AG04449 (cell line): ENCODE data around the gene LCN1.
"Not testable (repeated sequence)": the region's sequence is repeated elsewhere in the genome, so short reads cannot be mapped to it uniquely, and the experiment has no call there.

ENCODE experiments used
- CTCF ChIA-PET: fragments of 350-600 bp; formaldehyde crosslinking; extraction: SDS; loops from one replicate; lab custom pipeline; 2021; ENCODE audit warnings: antibody characterized with exemption; lab: Yijun Ruan, JAX
- POLR2A ChIA-PET: fragments of 400-600, 350-600 bp; formaldehyde crosslinking; extraction: SDS; loops from one replicate; lab custom pipeline; 2020; ENCODE audit warnings: antibody characterized with exemption, inconsistent platforms; lab: Yijun Ruan, JAX
- DNase-seq: peaks from one replicate; pipeline ENCODE4 v3.0.0-alpha.2; 2010; ENCODE audit warnings: low read depth, low spot score
- H3K4me3 ChIP-seq: 2 replicates; pipeline ENCODE4 v1.5.1; 2011; ENCODE audit warnings: low read depth, mild to moderate bottlenecking, control low read depth, low read length
- TF ChIP-seq, protein P1 (sequence below): IDR thresholded peaks from one replicate; pipeline ENCODE4 v1.5.1; 2011; ENCODE audit warnings: mild to moderate bottlenecking, moderate library complexity, low read length, control low read depth, inconsistent platforms; ENCODE audit not compliant: insufficient read depth; ENCODE audit errors: missing control alignments

Gene LCN1

GRCh38 chr9:135531096-135531495 lies 9.9 kb downstream of the LCN1 start:
- no peak overlapping the region for H3K4me3 ChIP-seq
- TF ChIP-seq, protein P1, sequence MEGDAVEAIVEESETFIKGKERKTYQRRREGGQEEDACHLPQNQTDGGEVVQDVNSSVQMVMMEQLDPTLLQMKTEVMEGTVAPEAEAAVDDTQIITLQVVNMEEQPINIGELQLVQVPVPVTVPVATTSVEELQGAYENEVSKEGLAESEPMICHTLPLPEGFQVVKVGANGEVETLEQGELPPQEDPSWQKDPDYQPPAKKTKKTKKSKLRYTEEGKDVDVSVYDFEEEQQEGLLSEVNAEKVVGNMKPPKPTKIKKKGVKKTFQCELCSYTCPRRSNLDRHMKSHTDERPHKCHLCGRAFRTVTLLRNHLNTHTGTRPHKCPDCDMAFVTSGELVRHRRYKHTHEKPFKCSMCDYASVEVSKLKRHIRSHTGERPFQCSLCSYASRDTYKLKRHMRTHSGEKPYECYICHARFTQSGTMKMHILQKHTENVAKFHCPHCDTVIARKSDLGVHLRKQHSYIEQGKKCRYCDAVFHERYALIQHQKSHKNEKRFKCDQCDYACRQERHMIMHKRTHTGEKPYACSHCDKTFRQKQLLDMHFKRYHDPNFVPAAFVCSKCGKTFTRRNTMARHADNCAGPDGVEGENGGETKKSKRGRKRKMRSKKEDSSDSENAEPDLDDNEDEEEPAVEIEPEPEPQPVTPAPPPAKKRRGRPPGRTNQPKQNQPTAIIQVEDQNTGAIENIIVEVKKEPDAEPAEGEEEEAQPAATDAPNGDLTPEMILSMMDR = no peak
- ChIA-PET POLR2A (no interaction called here), CTCF (interaction anchor here (1.0 kb wide), 1 partner anchor 26 kb away, joined by 3 read pairs; no protein-coding TSS in a partner anchor)
- no peak for DNase-seq

GRCh38 chr9:135533113-135533512 lies 11.9 kb downstream of the LCN1 start:
- CTCF ChIA-PET = no interaction called here
- POLR2A ChIA-PET = no interaction called here
- TF ChIP-seq, protein P1 = no peak
- no peak for DNase-seq
- H3K4me3 ChIP-seq = no peak overlapping the region

GRCh38 chr9:135533674-135534073 lies 12.4 kb downstream of the LCN1 start:
- TF ChIP-seq, protein P1 = no peak
- no peak for DNase-seq
- ChIA-PET CTCF (no interaction called here), POLR2A (no interaction called here)
- no peak overlapping the region for H3K4me3 ChIP-seq

GRCh38 chr9:135534192-135534711 lies 13.0 kb downstream of the LCN1 start:
- DNase-seq, POLR2A ChIA-PET, CTCF ChIA-PET, H3K4me3 ChIP-seq: not testable (repeated sequence)

GRCh38 chr9:135534826-135535225 lies 13.6 kb downstream of the LCN1 start:
- DNase-seq, H3K4me3 ChIP-seq, CTCF ChIA-PET, POLR2A ChIA-PET: not testable (repeated sequence)

DNA sequence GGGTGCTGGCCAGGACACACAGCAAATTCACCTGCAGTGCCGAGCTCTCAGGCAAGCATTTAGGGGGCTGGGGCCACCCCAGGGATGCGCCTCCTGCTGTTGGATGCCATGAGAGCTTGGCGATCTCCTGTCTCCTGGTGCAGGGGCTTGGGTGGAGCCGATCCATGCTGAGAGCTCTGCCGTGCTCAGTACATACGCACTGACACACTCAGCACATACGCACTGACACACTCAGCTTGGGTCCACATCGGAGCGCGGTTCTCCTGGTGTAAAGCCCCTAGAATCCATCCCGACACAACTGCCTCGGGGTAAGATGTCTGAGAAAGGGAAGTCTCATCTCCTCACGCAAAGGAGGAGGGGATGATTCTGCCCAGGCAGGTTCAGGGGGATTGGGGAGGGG lies 14.4 kb downstream of the LCN1 start:
- CTCF ChIA-PET, DNase-seq, H3K4me3 ChIP-seq: not testable (repeated sequence)
- POLR2A ChIA-PET = interaction anchor here (0.7 kb wide), 1 partner anchor 31 kb away, joined by 3 read pairs; no protein-coding TSS in a partner anchor

DNA sequence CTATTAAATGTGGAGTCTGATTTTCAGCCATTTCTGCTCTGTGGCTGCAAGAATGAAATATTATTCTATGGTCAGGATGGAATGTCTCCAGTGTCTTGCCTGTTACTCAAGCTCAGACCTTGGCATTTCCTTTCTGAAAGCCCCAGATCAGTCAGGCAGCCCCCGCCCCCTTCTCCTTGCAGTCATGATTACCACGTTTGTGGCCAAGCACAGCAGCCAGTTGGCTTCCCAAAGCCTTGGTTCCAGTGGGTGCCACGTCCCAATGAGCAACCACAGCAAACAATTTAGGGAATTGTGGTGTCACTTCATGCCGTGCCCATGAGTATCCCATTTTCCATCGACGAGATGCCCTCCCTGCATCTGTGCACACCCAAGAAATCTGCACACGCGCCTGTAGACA lies 15.0 kb downstream of the LCN1 start:
- ChIA-PET CTCF (no interaction called here), POLR2A (no interaction called here)
- no peak overlapping the region for H3K4me3 ChIP-seq
- DNase-seq = peak; percentile 59
- TF ChIP-seq, protein P1 = no peak

GRCh38 chr9:135543262-135543894 lies 22.1 kb downstream of the LCN1 start:
- POLR2A ChIA-PET, DNase-seq, H3K4me3 ChIP-seq, CTCF ChIA-PET: not testable (repeated sequence)
